Spleen (tissue), 7 donors: Measurements from ENCODE around the gene FTSJ3.

Experiments
- CTCF ChIP-seq, 11 experiments: fragments of 200-600 bp in 7 of 11; fragments of 450-650 bp in 4 of 11; sonication (generic) in 4 of 11; IDR thresholded peaks in 8 of 11; conservative IDR thresholded peaks in 3 of 11; 1 replicate in 7 of 11; 2 replicates in 4 of 11; pipeline versions ENCODE4 v1.4.0 to v1.8.0; 2016 to 2021; ENCODE audit warnings: antibody characterized with exemption in 11 of 11, inconsistent platforms in 4 of 11, mild to moderate bottlenecking in 1 of 11
- POLR2A ChIP-seq, 3 donors: fragments of 450-650 bp; IDR thresholded peaks; one replicate each; pipeline ENCODE4 v1.5.1; 2017; ENCODE audit warnings: antibody characterized with exemption in 3 of 3, mild to moderate bottlenecking in 1 of 3
- POLR2AphosphoS5 ChIP-seq, 3 donors: sonication (generic); formaldehyde crosslinking; IDR thresholded peaks; one replicate each; pipeline ENCODE4 v1.5.1; 2017; ENCODE audit warnings: antibody characterized with exemption in 3 of 3
- donor health status: DM: no; HTN: no; CAD: no; lungs with moderate emphysema.
- donor health status: DM: no; HTN: no; CAD: no.
- donor health status: DM: no; HTN: no; CAD: no.

- TF ChIP-seq CTCF (IDR thresholded peaks at IDR 0.05 in 8 of 11, conservative IDR thresholded peaks at IDR 0.05 in 3 of 11): no peak
- TF ChIP-seq POLR2AphosphoS5 (IDR thresholded peaks at IDR 0.05): no peak
- no peak for TF ChIP-seq POLR2A (IDR thresholded peaks at IDR 0.05)
These were observed 348 bp upstream of the FTSJ3 start for GRCh38 chr17:63827801-63828221.
